Calu3 (cell line): ENCODE data around the gene DDC. TPM values are rescaled to one million over a fixed set of nuclear protein-coding genes. Genes with fewer than 3 reads are reported as not detected.

ENCODE experiments used
- BruUV-seq: library from RNA; stranded (reverse); fragments of 400-500 nt; replicated peaks from 2 replicates; lab custom pipeline; 2021; lab: Mats Ljungman, UMichigan
- CTCF ChIA-PET: fragments of 300-600 bp; sonication (Branson Sonifier 250); formaldehyde crosslinking; loops from one replicate; lab custom pipeline; 2022; ENCODE audit warnings: antibody characterized with exemption; lab: Charles Lee
- DNase-seq: peaks from one replicate; pipeline ENCODE4 v3.0.0; 2022
- H3K27ac Mint-ChIP-seq: one replicate; pipeline ENCODE4 v1.8.0; 2022; ENCODE audit warnings: mixed read lengths; ENCODE audit not compliant: unreplicated experiment
- H3K27me3 Mint-ChIP-seq: one replicate; pipeline ENCODE4 v1.8.0; 2022; ENCODE audit warnings: mixed read lengths; ENCODE audit not compliant: unreplicated experiment
- H3K36me3 Mint-ChIP-seq: one replicate; pipeline ENCODE4 v1.8.0; 2022; ENCODE audit warnings: mild to moderate bottlenecking, moderate library complexity, mixed read lengths; ENCODE audit not compliant: insufficient read depth, unreplicated experiment
- H3K4me1 Mint-ChIP-seq: one replicate; pipeline ENCODE4 v1.8.0; 2022; ENCODE audit warnings: mild to moderate bottlenecking, low read depth, mixed read lengths; ENCODE audit not compliant: unreplicated experiment
- H3K4me3 Mint-ChIP-seq: one replicate; pipeline ENCODE4 v1.8.0; 2022; ENCODE audit warnings: mild to moderate bottlenecking, low read depth, moderate library complexity, mixed read lengths; ENCODE audit not compliant: unreplicated experiment
- H3K9me3 Mint-ChIP-seq: one replicate; pipeline ENCODE4 v1.8.0; 2022; ENCODE audit warnings: low read depth, mixed read lengths; ENCODE audit not compliant: unreplicated experiment
- CTCF ChIP-seq: fragments of 200-600 bp; IDR thresholded peaks from one replicate; pipeline ENCODE4 v1.8.0; 2022; ENCODE audit warnings: antibody characterized with exemption; ENCODE audit not compliant: unreplicated experiment
- intact Hi-C: fragments of 100-400 bp; cut with micrococcal nuclease; formaldehyde crosslinking; loops from one replicate; pipeline ENCODE4 v1.10.0; 2022; ENCODE audit not compliant: unreplicated experiment
- total RNA-seq: library from RNA; stranded (reverse); gene quantifications from 2 replicates; pipeline ENCODE4 v1.2.3, GENCODE V29; 2022

Gene DDC
- total RNA-seq, 1 experiment from 2014 or later, result 3.7 TPM

GRCh38 chr7:50415844-50416364, 149.3 kb downstream of the DDC start:
- no TSS peak for BruUV-seq
- no peak overlapping the region for H3K27ac Mint-ChIP-seq
- CTCF ChIA-PET, result no interaction called here
- no peak for TF ChIP-seq CTCF
- H3K4me3 Mint-ChIP-seq, result no peak overlapping the region
- H3K4me1 Mint-ChIP-seq, result no peaks in the 10 kb centered on the region
- H3K9me3 Mint-ChIP-seq, result no peaks in the 10 kb centered on the region
- no peaks in the 10 kb centered on the region for H3K36me3 Mint-ChIP-seq
- peaks cover 34% of the 10 kb centered on the region for H3K27me3 Mint-ChIP-seq
- DNase-seq, result no peak
- intact Hi-C loops, result no loop called here

DNA sequence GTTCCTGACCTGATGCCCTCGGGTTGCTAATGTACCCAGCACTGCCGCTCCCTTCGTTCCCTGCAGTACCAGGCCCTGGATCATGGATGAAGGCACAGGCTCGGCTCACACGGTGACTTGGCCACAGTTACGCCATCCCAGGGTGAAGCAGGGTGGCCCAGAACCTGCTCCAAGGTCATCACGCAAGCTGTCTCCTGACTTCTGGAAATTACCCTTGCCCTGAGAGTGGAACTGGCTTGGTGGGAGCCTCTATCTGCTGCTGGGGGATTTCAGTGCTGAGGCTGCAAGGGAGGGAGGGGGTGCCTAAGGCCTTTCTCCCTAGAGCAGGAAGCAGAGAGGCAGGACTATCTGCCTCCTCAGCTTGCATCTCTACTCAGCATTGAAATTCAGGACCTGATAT, 151.6 kb downstream of the DDC start:
- H3K36me3 Mint-ChIP-seq, result no peaks in the 10 kb centered on the region
- no peak for DNase-seq
- intact Hi-C loops, result no loop called here
- TF ChIP-seq CTCF, result no peak
- no peaks in the 10 kb centered on the region for H3K9me3 Mint-ChIP-seq
- H3K27ac Mint-ChIP-seq, result no peak overlapping the region
- CTCF ChIA-PET, result interaction anchor here (1.5 kb wide), 1 partner anchor 747 kb away, joined by 3 read pairs; no protein-coding TSS in a partner anchor
- H3K4me3 Mint-ChIP-seq, result no peak overlapping the region
- no TSS peak for BruUV-seq
- H3K4me1 Mint-ChIP-seq, result no peaks in the 10 kb centered on the region
- peaks cover 58% of the 10 kb centered on the region for H3K27me3 Mint-ChIP-seq

DNA sequence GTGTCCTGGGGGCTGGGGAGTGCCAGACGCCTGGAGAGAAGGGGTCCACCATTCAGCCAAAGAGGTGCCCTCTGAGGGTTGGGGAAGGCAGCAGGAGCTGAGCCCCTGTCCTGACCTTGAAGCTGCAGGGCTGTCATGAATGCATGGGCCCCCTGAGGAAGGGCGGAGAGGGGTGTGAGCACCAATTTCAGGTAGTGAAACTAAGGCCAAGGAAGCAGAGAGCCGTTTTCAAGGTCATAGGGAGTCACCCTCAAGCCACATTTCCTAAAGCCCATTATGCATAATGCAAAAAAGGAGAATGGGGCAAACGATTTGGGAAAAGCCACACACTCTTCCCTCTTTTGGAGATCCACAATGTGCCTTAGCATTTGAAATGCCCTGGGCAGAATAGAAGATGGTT, 152.2 kb downstream of the DDC start:
- H3K27me3 Mint-ChIP-seq, result peaks cover 63% of the 10 kb centered on the region
- no peaks in the 10 kb centered on the region for H3K36me3 Mint-ChIP-seq
- no TSS peak for BruUV-seq
- no peaks in the 10 kb centered on the region for H3K4me1 Mint-ChIP-seq
- H3K27ac Mint-ChIP-seq, result no peak overlapping the region
- H3K9me3 Mint-ChIP-seq, result no peaks in the 10 kb centered on the region
- no peak overlapping the region for H3K4me3 Mint-ChIP-seq
- no peak for TF ChIP-seq CTCF
- DNase-seq, result no peak
- CTCF ChIA-PET, result interaction anchor here (1.5 kb wide), 1 partner anchor 748 kb away, joined by 3 read pairs; no protein-coding TSS in a partner anchor
- intact Hi-C loops, result no loop called here

DNA sequence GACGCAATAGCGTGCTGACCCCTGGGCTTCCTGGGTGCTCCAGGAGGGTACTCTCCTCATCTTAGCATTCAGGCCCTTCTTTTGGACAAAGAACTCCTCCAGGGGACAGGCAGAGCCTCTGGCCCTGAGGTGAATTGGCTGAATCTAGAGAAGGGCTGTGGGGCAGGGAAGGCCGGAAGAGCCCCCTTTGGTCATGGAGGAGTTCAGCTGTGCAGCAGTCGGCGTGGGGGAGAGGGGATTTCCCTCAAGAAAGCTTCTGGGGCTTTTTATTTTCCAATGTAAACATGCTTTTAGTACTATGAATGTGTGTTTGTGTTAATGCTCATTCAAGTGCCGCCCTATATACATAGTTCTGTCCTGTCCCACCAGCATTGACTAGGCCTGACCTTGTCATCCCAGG, 153.9 kb downstream of the DDC start:
- H3K27me3 Mint-ChIP-seq, result peaks cover 72% of the 10 kb centered on the region
- no peaks in the 10 kb centered on the region for H3K4me1 Mint-ChIP-seq
- DNase-seq, result no peak
- H3K9me3 Mint-ChIP-seq, result no peaks in the 10 kb centered on the region
- BruUV-seq, result no TSS peak
- CTCF ChIA-PET, result no interaction called here
- intact Hi-C loops, result no loop called here
- no peak for TF ChIP-seq CTCF
- H3K4me3 Mint-ChIP-seq, result no peak overlapping the region
- no peaks in the 10 kb centered on the region for H3K36me3 Mint-ChIP-seq
- H3K27ac Mint-ChIP-seq, result no peak overlapping the region
